Esophagus squamous epithelium (tissue), 4 donors: ENCODE data around the gene PKP2.

Source experiments
- CTCF ChIP-seq, 6 experiments: fragments of 450-650 bp in 4 of 6; fragments of 200-600 bp in 2 of 6; sonication (generic) in 2 of 6; IDR thresholded peaks; one replicate each; pipeline ENCODE4 v1.5.1; 2016 to 2019; ENCODE audit warnings: antibody characterized with exemption in 6 of 6, mild to moderate bottlenecking in 4 of 6, moderate library complexity in 4 of 6
- POLR2A ChIP-seq, 4 donors: fragments of 450-650 bp; IDR thresholded peaks; one replicate each; pipeline ENCODE4 v1.6.1; 2017; ENCODE audit warnings: antibody characterized with exemption in 4 of 4, mild to moderate bottlenecking in 4 of 4, moderate library complexity in 3 of 4

DNA sequence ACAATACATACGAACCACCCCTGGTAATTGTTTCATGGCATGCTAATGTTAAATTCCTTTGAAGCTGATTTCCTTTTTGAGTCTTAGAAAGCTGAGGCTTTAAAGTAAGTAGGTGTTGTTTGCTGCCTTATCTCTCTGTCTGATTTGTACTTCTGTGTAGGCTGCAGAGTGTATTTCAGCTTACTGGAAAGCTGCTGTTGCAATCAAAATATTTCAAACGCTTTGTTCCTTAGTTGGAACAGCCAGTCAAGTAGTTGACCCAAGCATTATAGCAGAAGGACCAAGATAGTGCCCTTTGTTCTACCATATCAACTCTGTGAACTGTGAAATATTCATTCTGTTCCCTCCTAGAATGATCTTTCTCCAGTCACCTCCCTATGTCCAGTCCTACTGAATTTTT, 3.1 kb downstream of the PKP2 start:
- TF ChIP-seq CTCF (IDR thresholded peaks at IDR 0.05) (no peak), POLR2A (IDR thresholded peaks at IDR 0.05) (no peak)
